Endothelial cell of umbilical vein (primary cell): ENCODE measurements around the gene EXOC6B. TPM values are rescaled to one million over a fixed set of nuclear protein-coding genes. Genes with fewer than 3 reads are reported as not detected.

ENCODE experiments used
- BruUV-seq: library from RNA; stranded (reverse); fragments of 400-500 nt; replicated peaks from 2 replicates; lab custom pipeline; 2021; lab: Mats Ljungman, UMichigan
- CTCF ChIA-PET: fragments of 300-600, 350-600 bp; sonication (Branson Sonifier 250); formaldehyde crosslinking; loops from one replicate; lab custom pipeline; 2021; ENCODE audit warnings: antibody characterized with exemption, inconsistent platforms; lab: Charles Lee
- POLR2A ChIA-PET: fragments of 300-600, 350-600 bp; sonication (Branson Sonifier 250); formaldehyde crosslinking; loops from one replicate; lab custom pipeline; 2021; ENCODE audit warnings: antibody characterized with exemption, inconsistent platforms; lab: Charles Lee
- DNase-seq: peaks from one replicate; pipeline ENCODE4 v3.0.0-alpha.2; 2011; ENCODE audit warnings: low read depth, low spot score
- FAIRE-seq: peaks from 2 replicates; lab custom pipeline; 2011; peaks lifted over from hg19 to GRCh38; lab: Jason Lieb, UNC
- H2AFZ ChIP-seq: 2 replicates; pipeline ENCODE4 v1.6.0; 2012; ENCODE audit warnings: low read depth, low read length, control low read depth, inconsistent platforms
- H3K27ac ChIP-seq: 2 replicates; pipeline ENCODE4 v1.5.1; 2011; ENCODE audit warnings: low read depth, mild to moderate bottlenecking, control low read depth, low read length, moderate library complexity; ENCODE audit not compliant: insufficient read depth
- H3K27me3 ChIP-seq, 2 experiments: 2 replicates each; pipeline versions ENCODE4 v1.6.0 to v1.6.1; 2011; ENCODE audit warnings: low read length in 2 of 2, mixed read lengths in 1 of 2; ENCODE audit not compliant: control insufficient read depth in 2 of 2, insufficient read depth in 2 of 2
- H3K36me3 ChIP-seq, 2 experiments: 2 replicates in 1 of 2; 3 replicates in 1 of 2; pipeline ENCODE4 v1.5.1; 2011; ENCODE audit warnings: low read length in 2 of 2, mild to moderate bottlenecking in 1 of 2, moderate library complexity in 1 of 2; ENCODE audit not compliant: control insufficient read depth in 2 of 2, insufficient read depth in 2 of 2; ENCODE audit errors: extremely low read depth in 1 of 2
- H3K4me1 ChIP-seq: 3 replicates; pipeline ENCODE4 v1.5.1; 2011; ENCODE audit warnings: mild to moderate bottlenecking, low read length; ENCODE audit not compliant: control insufficient read depth, insufficient read depth; ENCODE audit errors: extremely low read depth
- H3K4me2 ChIP-seq: 2 replicates; pipeline ENCODE4 v1.6.1; 2011; ENCODE audit warnings: low read length, control low read depth, mixed read lengths; ENCODE audit not compliant: insufficient read depth
- H3K4me3 ChIP-seq, 3 experiments: fragments of 200-600 bp in 1 of 3; sonication (generic), shearing (Covaris generic) in 1 of 3; replicated peaks in 1 of 3; 2 replicates each; pipeline ENCODE4 v1.5.1; 2011 to 2016; ENCODE audit warnings: control low read depth in 3 of 3, low read length in 3 of 3, mild to moderate bottlenecking in 2 of 3, inconsistent platforms in 1 of 3, low read depth in 1 of 3, moderate library complexity in 1 of 3; ENCODE audit not compliant: insufficient read depth in 1 of 3
- H3K79me2 ChIP-seq: 2 replicates; pipeline ENCODE4 v1.6.0; 2012; ENCODE audit warnings: low read length, inconsistent platforms; ENCODE audit not compliant: control insufficient read depth, insufficient read depth
- H3K9ac ChIP-seq: replicated peaks from 2 replicates; pipeline ENCODE3; 2011; ENCODE audit warnings: low read length, control low read depth; ENCODE audit not compliant: insufficient read depth; ENCODE audit errors: extremely low read depth
- H3K9me1 ChIP-seq: replicated peaks from 3 replicates; pipeline ENCODE4 v1.6.0; 2011; ENCODE audit warnings: mild to moderate bottlenecking, low read length; ENCODE audit not compliant: control insufficient read depth, insufficient read depth; ENCODE audit errors: extremely low read depth
- H3K9me3 ChIP-seq: replicated peaks from 2 replicates; pipeline ENCODE4 v1.5.1; 2012; ENCODE audit warnings: low read length, inconsistent platforms; ENCODE audit not compliant: control insufficient read depth, insufficient read depth
- H4K20me1 ChIP-seq: replicated peaks from 2 replicates; pipeline ENCODE3; 2011; ENCODE audit warnings: mild to moderate bottlenecking, low read length; ENCODE audit not compliant: control insufficient read depth, insufficient read depth; ENCODE audit errors: extremely low read depth
- CTCF ChIP-seq, 2 donors: IDR thresholded peaks; 1 replicate in 1 of 2; 2 replicates in 1 of 2; pipeline ENCODE4 v1.5.1; 2011; ENCODE audit warnings: low read length in 2 of 2, mild to moderate bottlenecking in 2 of 2, moderate library complexity in 2 of 2, control low read depth in 1 of 2, inconsistent platforms in 1 of 2, low read depth in 1 of 2; ENCODE audit not compliant: insufficient read depth in 1 of 2; ENCODE audit errors: extremely low read depth in 1 of 2
- EZH2 ChIP-seq: IDR thresholded peaks from 2 replicates; pipeline ENCODE4 v1.6.1; 2012; ENCODE audit warnings: borderline replicate concordance, low read depth, mild to moderate bottlenecking, moderate library complexity, low read length, inconsistent platforms; ENCODE audit not compliant: severe bottlenecking
- FOS ChIP-seq: IDR thresholded peaks from 2 replicates; pipeline ENCODE4 v1.6.1; 2011; ENCODE audit warnings: mild to moderate bottlenecking, low read length, moderate library complexity, borderline replicate concordance; ENCODE audit not compliant: insufficient read depth
- GATA2 ChIP-seq: IDR thresholded peaks from 2 replicates; pipeline ENCODE4 v1.7.0; 2011; ENCODE audit warnings: low read depth, mild to moderate bottlenecking, moderate library complexity, mixed read lengths, low read length; ENCODE audit not compliant: insufficient read length, insufficient read depth
- JUN ChIP-seq: IDR thresholded peaks from 2 replicates; pipeline ENCODE4 v1.6.1; 2011; ENCODE audit warnings: borderline replicate concordance, low read depth; ENCODE audit not compliant: insufficient read length, insufficient read depth
- MYC ChIP-seq: IDR thresholded peaks from one replicate; pipeline ENCODE4 v1.6.1; 2011; ENCODE audit warnings: mild to moderate bottlenecking, low read depth, low read length
- POLR2A ChIP-seq: IDR thresholded peaks from 2 replicates; pipeline ENCODE4 v1.6.1; 2012; ENCODE audit warnings: low read depth, mild to moderate bottlenecking, control low read depth, low read length
- POLR2AphosphoS5 ChIP-seq: IDR thresholded peaks from 2 replicates; pipeline ENCODE4 v1.6.1; 2012; ENCODE audit warnings: low read depth, mild to moderate bottlenecking, control low read depth, low read length, moderate library complexity; ENCODE audit not compliant: insufficient read depth
- dilution Hi-C: fragments of 300-500 bp; cut with MboI; formaldehyde crosslinking; loops from one replicate; pipeline ENCODE4 v1.15.0; 2019; ENCODE audit warnings: low sequenced_read_pairs; ENCODE audit not compliant: extremely low pct_ligation_motif_present
- intact Hi-C: fragments of 100-400 bp; cut with micrococcal nuclease; formaldehyde crosslinking; loops from one replicate; pipeline ENCODE4 v1.10.0; 2022
- polyA plus RNA-seq, 4 experiments: library from polyadenylated mRNA; depleted of rRNA in 3 of 4; stranded (reverse) in 3 of 4; unstranded in 1 of 4; fragments of >200 nt; gene quantifications; 2 replicates each; pipeline versions ENCODE4 v1.2.1 to v1.2.3, GENCODE V29; 2011 to 2012; ENCODE audit warnings: missing spikeins in 1 of 4
- total RNA-seq: library from RNA; stranded (reverse); gene quantifications from 2 replicates; pipeline ENCODE4 v1.2.3, GENCODE V29; 2021

EXOC6B gene
- total and polyA plus RNA-seq, 2 donors (not counting 3 experiments of a cell fraction or from before 2014, with no cell fraction given) = 10.8 to 34.8 TPM

DNA sequence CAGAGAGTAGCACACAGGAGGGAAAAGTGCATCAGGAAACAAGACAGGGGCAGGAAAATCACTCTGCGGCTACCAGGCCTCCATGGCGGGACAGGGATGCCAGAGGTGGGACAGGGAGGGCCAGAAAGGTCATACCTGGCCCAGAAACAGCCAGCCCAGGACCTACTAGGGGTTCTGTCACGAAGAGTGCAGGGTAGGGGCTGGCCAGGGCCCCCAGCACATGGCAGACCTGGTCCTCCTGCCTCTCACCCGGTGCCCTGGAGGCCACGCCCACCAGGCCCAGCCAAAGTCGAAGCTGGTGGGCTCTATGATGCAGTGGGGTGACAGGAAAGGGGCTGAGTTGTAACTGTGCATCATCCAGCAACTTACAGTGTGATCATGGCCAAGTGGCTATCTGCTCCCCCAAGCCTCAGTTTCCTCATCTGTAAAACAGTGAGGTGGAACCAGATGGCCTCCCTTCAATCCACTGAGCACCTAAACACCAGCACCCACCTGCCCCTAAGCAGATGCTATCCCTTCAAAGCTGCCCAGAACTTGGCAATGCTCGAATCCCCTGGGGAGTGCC is 688.8 kb downstream of the EXOC6B start:
- Histone ChIP-seq H3K79me2 (no peaks in the 10 kb centered on the region), H3K9ac (no peak overlapping the region), H3K36me3 (no peaks in the 10 kb centered on the region), H3K9me1 (no peaks in the 10 kb centered on the region), H3K4me3 (no peak overlapping the region), H3K4me2 (no peak overlapping the region), H3K27ac (no peak overlapping the region), H4K20me1 (no peaks in the 10 kb centered on the region), H3K4me1 (no peaks in the 10 kb centered on the region), H3K9me3 (no peaks in the 10 kb centered on the region), H3K27me3 (no peaks in the 10 kb centered on the region), H2AFZ (no peak overlapping the region)
- no TSS peak for BruUV-seq
- no peak for FAIRE-seq
- ChIA-PET POLR2A (no interaction called here), CTCF (interaction anchor here (0.9 to 2.1 kb wide), 7 partner anchors 8 to 442 kb away, joined by 3 to 10 read pairs (median 4); partner anchors contain the start of gene CYP26B1)
- dilution Hi-C loops (no loop called here), intact Hi-C loops (loop anchor here (1.0 kb wide), 2 partner anchors 213 to 335 kb away; no protein-coding TSS in a partner anchor)
- DNase-seq = no peak
- no peak for TF ChIP-seq JUN
- TF ChIP-seq POLR2AphosphoS5 = no peak
- no peak for TF ChIP-seq CTCF (IDR thresholded peaks at IDR 0.05; ENCODE audit: extremely low read depth in 1 of 2, insufficient read depth in 1 of 2, low read depth in 1 of 2, low read length in 2 of 2)
- no peak for TF ChIP-seq GATA2
- no peak for TF ChIP-seq FOS
- TF ChIP-seq POLR2A = no peak
- TF ChIP-seq EZH2 = no peak
- no peak for TF ChIP-seq MYC
